GM19351 (cell line): ENCODE data around the gene CDAN1.
"Not testable (repeated sequence)": the region's sequence is repeated elsewhere in the genome, so short reads cannot be mapped to it uniquely, and the experiment has no call there.

Experiments
- ATAC-seq: cut with Tn5 transposase; IDR thresholded peaks from one replicate; pipeline ENCODE4 v1.9.1; 2021; ENCODE audit warnings: mild to moderate bottlenecking, moderate library complexity; ENCODE audit not compliant: unreplicated experiment

Gene CDAN1, protein sequence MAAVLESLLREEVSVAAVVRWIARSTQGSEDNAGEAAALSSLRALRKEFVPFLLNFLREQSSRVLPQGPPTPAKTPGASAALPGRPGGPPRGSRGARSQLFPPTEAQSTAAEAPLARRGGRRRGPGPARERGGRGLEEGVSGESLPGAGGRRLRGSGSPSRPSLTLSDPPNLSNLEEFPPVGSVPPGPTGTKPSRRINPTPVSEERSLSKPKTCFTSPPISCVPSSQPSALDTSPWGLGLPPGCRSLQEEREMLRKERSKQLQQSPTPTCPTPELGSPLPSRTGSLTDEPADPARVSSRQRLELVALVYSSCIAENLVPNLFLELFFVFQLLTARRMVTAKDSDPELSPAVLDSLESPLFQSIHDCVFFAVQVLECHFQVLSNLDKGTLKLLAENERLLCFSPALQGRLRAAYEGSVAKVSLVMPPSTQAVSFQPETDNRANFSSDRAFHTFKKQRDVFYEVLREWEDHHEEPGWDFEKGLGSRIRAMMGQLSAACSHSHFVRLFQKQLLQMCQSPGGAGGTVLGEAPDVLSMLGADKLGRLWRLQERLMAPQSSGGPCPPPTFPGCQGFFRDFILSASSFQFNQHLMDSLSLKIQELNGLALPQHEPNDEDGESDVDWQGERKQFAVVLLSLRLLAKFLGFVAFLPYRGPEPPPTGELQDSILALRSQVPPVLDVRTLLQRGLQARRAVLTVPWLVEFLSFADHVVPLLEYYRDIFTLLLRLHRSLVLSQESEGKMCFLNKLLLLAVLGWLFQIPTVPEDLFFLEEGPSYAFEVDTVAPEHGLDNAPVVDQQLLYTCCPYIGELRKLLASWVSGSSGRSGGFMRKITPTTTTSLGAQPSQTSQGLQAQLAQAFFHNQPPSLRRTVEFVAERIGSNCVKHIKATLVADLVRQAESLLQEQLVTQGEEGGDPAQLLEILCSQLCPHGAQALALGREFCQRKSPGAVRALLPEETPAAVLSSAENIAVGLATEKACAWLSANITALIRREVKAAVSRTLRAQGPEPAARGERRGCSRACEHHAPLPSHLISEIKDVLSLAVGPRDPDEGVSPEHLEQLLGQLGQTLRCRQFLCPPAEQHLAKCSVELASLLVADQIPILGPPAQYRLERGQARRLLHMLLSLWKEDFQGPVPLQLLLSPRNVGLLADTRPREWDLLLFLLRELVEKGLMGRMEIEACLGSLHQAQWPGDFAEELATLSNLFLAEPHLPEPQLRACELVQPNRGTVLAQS

DNA sequence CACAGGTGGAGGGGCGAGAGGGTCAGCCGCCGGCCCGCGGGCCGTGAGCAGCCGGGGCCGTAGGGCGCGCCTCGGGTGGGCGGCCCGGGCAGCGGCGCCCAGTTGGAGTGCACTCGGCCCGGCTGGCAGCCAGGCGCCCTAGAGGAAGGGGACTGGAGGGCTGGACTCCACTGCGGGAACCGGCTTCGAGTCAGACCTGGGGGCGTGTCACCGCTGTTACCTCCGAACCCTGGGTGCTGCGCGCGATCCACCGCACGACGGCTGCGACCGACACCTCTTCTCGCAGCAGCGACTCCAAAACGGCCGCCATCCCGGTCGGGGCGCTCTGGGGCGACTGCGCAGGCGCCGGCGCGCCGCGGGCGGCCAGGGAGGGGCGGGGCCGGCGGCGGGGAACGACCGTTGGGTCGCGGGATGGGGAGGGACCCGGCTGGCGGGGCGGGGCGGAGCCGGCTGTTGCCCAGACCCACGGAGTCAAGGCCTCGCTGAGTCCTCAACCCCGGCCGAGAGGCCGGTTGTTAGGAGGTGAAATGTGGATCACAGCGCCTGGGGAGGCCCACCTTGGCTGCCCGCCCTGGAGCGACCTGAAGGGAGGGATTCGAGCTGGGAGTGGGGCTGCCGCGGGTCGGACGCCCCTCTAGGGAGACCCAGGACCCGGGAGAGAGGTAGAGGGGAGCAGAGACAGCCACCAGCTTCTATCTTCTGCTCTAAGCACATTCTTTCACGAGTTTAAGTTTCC is at the start of gene CDAN1:
Gene CDAN1, minus strand, starts transcription at position 336 of the 736 bp plus-strand sequence. Its CDS starts 26 bp downstream, at position 310.
- peak; percentile 83 for ATAC-seq

DNA sequence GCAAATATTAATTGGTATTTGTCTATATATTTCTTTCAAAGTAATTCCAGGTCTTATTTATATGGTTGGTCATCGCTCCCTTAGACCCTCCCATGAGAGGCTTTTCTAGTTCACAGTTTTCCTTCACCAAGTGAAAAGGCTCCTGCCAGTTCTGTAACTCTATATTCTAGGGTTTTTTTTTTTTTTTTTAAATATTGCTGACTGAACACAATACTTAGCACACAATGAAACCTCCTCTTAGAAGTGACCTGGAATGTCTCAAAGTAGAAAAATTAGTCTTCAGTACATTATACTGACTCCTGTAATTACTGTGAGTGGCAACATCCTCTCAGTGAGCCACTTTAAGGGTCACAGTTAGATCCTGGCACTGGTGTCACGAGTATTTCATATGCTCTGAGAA is 48.6 kb upstream of the CDAN1 start:
- no peak for ATAC-seq

DNA sequence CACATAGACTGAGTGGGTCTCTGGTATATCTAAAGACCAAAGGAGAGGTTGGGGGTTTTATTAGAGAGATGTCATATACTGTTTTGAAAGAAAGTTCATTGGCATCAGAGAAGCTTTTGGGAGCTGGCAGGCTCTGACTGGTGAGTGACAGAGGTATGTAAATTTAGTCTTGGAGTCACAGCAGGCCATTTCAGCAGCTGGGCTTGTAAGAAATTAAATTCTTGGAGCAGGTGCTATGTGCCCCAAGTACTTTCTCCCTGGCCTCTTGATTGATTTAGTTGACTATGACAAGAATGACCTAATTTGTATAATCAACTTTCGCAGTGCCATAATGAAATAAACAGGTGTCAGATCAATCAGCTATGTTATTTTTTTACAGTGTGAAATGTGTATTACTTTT is 47.8 kb upstream of the CDAN1 start:
- no peak for ATAC-seq

DNA sequence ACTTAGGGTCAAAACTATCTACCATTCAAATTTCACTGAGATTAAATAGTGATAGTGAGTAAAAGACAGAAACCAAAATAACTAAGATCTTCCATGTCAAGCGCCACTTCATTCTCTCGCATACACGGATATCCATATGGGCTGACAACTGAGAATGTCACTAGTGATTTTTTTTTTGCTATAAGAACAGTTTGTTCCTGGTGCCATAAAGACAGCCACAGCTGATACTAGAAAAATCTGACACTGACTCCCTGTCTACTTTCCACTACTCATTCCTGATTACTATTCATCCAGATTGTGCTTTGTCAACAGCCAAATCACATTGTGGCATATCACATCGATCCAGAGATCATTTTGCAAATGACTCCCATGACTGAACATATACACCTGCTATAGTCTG is 45.8 kb upstream of the CDAN1 start:
- no peak for ATAC-seq

DNA sequence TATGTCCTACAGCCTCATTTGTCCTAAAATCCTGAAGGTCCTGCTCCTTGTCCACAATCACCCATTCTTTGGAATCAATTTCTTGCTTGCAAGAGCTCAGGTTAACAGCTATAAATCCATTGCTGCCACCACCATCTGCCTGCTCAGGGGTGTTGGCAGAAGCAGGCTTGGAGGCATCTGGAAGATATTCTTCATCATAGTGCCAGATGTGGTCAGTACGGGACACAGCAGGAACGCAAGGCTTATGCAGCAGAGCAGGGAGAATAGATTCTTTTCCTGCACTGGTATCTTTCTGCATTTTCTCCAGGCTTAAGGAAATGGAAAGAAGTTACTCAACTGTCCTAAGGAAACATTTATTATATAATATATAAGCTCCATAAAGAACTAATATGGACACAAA is 38.5 kb upstream of the CDAN1 start:
- ATAC-seq: no peak

DNA sequence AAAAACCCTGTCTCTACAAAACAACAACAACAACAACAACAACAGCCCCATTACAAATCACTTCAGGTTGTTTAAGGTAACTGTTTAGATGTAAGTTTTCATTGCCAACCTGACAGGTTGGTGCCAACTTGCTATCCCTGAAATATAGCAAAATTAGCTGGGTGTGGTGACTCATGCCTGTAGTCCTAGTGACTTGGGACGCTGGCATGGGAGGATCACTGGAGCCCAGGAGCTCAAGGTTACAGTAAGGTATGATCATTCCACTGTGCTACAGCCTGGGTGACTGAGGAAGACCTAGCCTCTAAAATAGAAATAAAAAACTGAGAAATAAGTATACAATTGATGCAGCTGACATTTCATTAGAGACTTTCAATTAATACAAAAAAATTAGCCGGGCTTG is 36.0 kb upstream of the CDAN1 start:
- ATAC-seq: no peak

DNA sequence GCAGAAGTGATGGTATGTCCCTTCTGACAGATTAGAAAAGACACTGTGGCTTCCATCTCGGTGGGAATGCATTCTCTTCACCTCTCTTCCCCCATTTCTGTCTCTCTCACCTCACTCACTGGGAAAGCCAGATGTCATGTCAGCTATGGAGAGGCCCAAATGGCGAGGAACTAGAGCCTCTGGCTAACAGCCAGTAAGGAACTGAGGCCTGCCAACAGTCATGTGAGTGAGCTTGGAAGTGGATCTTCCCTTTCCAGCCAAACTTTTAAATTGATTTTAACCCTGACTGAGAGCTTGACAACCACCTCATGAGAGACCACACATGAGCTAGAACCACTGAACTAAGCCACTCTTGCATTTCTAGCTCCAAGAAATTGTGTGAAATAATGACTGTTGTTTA is 35.2 kb upstream of the CDAN1 start:
- ATAC-seq: no peak

DNA sequence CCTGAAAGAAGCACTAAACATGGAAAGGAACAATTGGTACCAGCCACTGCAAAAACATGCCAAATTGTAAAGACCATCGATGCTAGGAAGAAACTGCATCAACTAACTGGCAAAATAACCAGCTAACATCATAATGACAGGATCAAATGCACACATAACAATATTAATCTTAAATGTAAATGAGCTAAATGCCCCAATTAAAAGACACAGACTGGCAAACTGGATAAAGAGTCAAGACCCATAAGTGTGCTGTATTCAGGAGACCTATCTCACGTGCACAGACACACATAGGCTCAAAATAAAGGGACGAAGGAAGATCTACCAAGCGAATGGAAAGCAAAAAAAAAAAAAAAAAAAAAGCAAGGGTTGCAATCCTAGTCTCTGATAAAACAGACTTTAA is 29.2 kb upstream of the CDAN1 start:
- not testable (repeated sequence) for ATAC-seq

DNA sequence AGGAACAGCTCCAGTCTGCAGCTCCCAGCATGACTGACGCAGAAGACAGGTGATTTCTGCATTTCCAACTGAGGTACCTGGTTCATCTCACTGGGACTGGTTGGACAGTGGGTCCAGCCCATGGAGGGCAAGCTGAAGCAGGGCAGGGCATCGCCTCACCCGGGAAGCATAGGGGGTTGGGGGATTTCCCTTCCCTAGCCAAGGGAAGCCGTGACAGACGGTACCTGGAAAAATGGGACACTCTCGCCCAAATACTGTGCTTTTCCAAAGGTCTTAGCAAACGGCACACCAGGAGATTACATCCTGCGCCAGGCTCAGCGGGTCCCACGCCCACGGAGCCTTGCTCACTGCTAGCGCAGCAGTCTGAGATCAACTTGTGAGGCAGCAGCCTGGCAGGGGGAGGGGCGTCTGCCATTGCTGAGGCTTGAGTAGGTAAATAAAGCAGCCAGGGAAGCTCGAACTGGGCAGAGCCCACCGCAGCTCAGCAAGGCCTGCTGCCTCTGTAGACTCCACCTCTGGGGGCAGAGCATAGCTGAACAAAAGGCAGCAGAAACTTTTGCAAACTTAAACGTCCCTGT is 27.3 kb upstream of the CDAN1 start:
- ATAC-seq: not testable (repeated sequence)

DNA sequence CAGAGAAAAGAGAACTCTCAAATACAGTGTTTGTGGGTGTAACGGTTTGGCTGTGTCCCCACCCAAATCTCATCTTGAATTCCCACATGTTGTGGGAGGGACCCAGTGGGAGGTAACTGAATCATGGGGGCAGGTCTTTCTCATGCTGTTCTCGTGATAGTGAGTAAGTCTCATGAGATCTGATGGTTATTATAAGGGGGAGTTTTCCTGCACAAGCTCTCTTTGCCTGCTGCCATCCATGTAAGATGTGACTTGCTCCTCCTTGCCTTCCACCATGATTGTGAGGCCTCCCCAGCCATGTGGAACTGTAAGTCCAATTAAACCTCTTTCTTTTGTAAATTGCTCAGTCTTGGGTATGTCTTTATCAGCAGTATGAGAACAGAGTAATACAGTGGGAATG is 24.9 kb upstream of the CDAN1 start:
- not testable (repeated sequence) for ATAC-seq

DNA sequence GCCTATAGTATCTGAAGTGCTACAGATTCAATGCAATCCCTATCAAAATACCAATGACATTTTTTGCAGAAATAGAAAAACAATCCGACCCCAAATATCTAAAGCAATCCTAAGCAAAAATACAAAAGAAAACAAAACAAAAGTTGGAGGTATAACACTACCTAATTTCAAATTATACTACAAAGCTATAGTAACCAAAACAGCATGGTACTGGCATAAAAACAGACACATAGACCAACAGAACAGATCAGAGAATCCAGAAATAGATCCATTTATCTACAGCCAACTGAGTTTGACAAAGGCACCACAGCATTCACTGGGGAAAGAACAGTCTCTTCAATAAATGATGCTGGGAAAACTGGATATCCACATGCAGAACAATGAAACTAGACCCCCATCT is 23.8 kb upstream of the CDAN1 start:
- ATAC-seq: no peak

DNA sequence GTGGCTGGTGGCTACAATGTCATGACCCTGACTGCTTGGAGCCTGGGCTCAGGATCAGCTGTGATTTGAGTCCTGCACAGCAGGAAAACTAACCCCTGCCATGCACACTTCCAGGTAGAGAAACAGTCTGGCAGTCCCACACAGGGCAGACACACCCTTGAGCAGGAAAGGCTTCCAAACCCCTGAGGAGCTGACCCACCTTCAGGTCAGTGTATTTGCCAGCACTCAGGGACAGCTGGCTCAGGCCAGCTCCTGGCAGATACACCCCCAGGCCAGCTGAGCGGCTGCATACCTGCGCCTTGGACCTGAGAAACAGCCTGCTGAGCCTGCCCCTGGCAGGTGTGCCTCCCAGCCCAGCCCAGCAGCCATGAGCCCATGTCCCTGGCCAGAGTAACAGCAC is 22.2 kb upstream of the CDAN1 start:
- ATAC-seq: no peak

DNA sequence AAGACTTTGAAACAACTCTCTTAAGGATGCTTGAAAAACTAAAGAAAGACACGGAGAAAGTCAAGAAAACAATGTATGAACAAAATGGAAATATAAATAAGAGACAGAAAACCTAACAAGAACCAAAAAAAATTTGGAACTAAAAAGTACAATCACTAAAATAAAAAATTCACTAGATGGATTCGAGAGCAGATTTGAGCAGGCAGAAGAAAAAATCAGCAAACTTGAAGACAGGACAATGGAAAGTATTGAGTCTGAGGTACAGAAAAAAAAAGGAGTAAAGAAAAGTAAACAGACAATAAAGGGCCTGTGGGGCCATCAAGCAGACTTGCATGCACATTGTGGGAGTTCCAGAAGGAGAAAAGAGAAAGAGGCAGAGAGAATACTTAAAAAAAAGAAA is 13.4 kb upstream of the CDAN1 start:
- ATAC-seq: no peak

DNA sequence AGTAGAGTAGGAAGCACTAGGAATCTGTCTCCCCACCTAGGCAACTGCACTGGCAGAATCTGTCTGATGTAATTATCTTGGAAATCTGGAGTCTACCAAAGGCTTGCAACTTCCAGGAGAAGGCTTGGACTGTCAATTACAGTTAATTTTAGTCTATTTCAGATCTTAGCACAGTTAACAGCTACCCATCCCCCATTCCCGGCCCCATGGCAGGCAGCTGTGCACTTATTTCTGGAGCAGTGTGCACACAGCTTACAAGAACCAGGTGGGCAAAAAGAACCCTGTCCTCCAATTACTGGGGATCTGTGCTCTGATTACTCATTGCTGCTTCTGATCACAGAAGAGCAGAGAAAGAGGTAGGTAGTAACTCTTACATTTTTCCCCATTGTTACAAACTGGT is 12.3 kb upstream of the CDAN1 start:
- ATAC-seq: no peak

DNA sequence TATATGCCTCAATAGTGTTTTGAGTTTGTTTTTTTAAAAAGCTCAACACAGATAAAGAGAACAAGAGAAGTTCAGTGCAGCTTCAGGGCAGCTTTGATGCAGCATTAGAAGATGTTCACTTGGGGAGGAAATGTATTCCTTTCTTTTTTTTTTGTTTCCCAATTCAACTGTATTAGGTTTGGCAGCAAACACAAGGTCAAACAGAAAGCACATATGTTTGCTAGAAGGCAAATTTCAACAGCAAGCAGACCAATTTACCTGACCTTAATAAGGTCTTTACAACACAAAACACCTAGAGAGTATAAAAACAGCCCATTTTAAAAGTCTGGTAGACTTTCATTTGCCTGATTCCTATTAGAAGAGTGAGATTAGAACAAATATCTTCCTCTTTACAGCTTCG is 7.3 kb upstream of the CDAN1 start:
- ATAC-seq: no peak

DNA sequence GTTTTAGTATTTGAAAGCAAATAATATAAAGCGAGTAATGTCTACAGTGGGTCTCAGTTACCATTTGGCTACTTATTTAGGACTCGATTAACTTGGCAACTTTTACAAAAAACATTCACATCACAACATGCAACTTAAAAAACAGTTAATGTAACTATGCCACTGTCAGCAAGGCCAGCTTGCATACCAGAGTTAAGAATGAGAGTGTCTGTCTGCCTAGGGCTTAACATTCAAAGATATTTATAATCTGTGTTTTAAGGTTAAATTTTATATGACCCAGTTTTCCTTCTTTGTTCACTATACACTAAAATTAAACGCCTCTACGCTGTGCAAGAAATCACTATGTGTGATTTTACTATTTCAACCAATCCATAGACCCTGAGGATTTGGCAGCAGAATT is 5.2 kb upstream of the CDAN1 start:
- ATAC-seq: no peak

DNA sequence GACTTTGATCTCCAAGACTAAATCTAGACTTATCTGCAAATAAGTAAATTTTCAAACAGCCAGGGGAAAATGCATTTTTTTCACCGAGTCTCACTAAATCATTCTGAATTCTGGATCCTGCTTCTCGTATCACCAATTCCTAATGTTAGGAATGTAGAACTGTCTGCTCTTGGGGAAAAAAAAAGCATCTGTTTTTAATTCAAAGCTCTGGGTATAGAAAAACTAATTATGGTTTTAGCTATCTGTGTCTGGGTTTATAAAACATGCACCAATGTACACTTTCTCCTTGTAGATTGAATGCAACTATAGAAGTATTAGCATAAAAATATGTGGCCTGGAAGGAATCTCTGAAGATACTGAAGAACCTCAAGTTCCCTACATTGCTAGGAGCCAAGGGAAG is 4.8 kb upstream of the CDAN1 start:
- ATAC-seq: no peak

DNA sequence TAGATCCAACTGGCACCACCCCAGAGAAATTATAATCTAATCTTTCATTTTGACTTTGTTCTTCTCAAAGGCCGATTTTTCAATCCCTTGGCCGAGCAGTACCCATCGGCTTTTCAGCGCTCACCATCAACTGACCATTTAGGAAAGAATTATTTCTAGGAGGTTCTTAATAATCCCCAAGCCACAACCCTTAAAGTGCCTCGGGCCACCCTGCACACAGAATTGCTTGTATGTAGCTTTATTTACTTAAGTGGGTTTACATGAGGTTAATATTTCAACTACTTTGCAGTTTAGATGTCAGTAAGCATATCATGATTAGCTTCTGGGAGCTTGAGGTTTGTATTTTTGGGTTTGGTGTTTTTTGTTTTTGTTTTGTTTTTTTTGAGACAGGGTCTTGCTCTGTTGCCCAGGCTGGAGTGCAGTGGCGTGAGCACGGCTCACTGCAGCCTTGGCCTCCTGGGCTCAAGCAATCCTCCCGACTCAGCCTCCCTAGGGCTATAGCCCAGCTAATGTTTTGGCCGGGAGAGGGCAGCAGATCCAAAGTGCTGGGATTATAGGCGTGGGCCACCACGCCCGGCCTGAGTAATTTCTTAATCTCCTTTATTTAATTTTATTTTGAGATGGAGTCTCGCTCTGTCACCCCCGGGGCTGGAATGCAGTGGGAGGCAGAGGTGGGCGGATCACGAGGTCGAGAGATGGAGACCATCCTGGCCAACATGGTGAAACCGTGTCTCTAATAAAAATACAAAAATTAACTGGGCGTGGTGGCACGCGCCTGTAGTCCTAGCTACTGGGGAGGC is 801 bp upstream of the CDAN1 start:
- no peak for ATAC-seq

DNA sequence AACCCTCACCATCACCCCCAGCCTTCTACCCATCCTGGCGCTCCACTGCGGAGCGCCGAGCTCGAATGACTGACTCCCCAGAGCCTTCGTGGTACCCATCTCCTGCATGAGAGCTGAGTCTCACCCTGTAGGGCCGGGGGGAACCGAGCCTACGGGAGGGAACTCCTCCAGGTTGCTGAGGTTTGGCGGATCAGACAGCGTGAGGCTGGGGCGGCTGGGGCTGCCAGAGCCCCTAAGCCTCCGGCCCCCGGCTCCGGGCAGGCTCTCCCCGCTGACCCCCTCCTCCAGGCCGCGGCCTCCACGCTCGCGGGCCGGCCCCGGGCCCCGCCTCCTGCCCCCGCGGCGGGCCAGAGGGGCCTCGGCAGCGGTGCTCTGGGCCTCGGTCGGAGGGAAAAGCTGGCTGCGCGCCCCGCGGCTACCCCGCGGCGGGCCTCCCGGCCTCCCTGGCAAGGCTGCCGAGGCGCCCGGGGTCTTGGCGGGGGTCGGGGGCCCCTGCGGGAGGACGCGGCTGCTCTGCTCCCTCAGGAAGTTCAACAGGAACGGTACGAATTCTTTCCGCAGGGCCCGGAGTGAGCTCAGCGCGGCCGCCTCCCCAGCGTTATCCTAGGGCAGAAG is 643 bp downstream of the CDAN1 start:
- ATAC-seq: peak; percentile 26
